Fibroblast of lung (primary cell): ENCODE measurements around the gene HOXB5. TPM values are rescaled to one million over a fixed set of nuclear protein-coding genes. Genes with fewer than 3 reads are reported as not detected.

Experiments used
- DNase-seq, 2 donors: peaks; one replicate each; pipeline versions ENCODE4 v3.0.0 to v3.0.0-alpha.2; 2010; ENCODE audit warnings: low read depth in 2 of 2
- H2AFZ ChIP-seq: 2 replicates; pipeline ENCODE4 v1.5.1; 2012; ENCODE audit warnings: low read length, control low read depth, inconsistent platforms
- H3K27ac ChIP-seq: 2 replicates; pipeline ENCODE4 v1.5.1; 2011; ENCODE audit warnings: low read length, control low read depth; ENCODE audit not compliant: insufficient read depth
- H3K27me3 ChIP-seq: 2 replicates; pipeline ENCODE4 v1.5.1; 2011; ENCODE audit warnings: mild to moderate bottlenecking, low read length; ENCODE audit not compliant: control insufficient read depth, insufficient read depth
- H3K36me3 ChIP-seq: 2 replicates; pipeline ENCODE4 v1.5.1; 2011; ENCODE audit warnings: low read length; ENCODE audit not compliant: control insufficient read depth, insufficient read depth
- H3K4me1 ChIP-seq: 2 replicates; pipeline ENCODE4 v1.5.1; 2011; ENCODE audit warnings: low read length; ENCODE audit not compliant: control insufficient read depth, insufficient read depth; ENCODE audit errors: extremely low read depth
- H3K4me2 ChIP-seq: 2 replicates; pipeline ENCODE4 v1.5.1; 2011; ENCODE audit warnings: low read length, control low read depth; ENCODE audit not compliant: insufficient read depth; ENCODE audit errors: extremely low read depth
- H3K4me3 ChIP-seq, 4 experiments: fragments of 200-600 bp in 1 of 4; sonication (generic) in 1 of 4; replicated peaks in 1 of 4; 2 replicates each; pipeline ENCODE4 v1.5.1; 2011 to 2016; ENCODE audit warnings: low read length in 4 of 4, low read depth in 3 of 4, mild to moderate bottlenecking in 3 of 4, control low read depth in 2 of 4, inconsistent platforms in 1 of 4, mixed read lengths in 1 of 4; ENCODE audit not compliant: insufficient read depth in 1 of 4; ENCODE audit errors: control extremely low read depth in 1 of 4
- H3K79me2 ChIP-seq: 2 replicates; pipeline ENCODE4 v1.5.1; 2012; ENCODE audit warnings: mild to moderate bottlenecking, low read length, inconsistent platforms; ENCODE audit not compliant: control insufficient read depth, insufficient read depth
- H3K9ac ChIP-seq: 2 replicates; pipeline ENCODE4 v1.5.1; 2011; ENCODE audit warnings: mild to moderate bottlenecking, low read length, control low read depth; ENCODE audit not compliant: insufficient read depth
- H3K9me3 ChIP-seq: 2 replicates; pipeline ENCODE4 v1.5.1; 2012; ENCODE audit warnings: low read depth, low read length; ENCODE audit not compliant: control insufficient read depth, insufficient read depth
- H4K20me1 ChIP-seq: 2 replicates; pipeline ENCODE4 v1.5.1; 2011; ENCODE audit warnings: low read length; ENCODE audit not compliant: control insufficient read depth, insufficient read depth; ENCODE audit errors: extremely low read depth
- CTCF ChIP-seq, 2 donors: IDR thresholded peaks in 1 of 2; conservative IDR thresholded peaks in 1 of 2; 1 replicate in 1 of 2; 2 replicates in 1 of 2; pipeline ENCODE4 v1.5.1; 2011 to 2012; ENCODE audit warnings: low read length in 2 of 2, control low read depth in 1 of 2, inconsistent platforms in 1 of 2, low read depth in 1 of 2, mild to moderate bottlenecking in 1 of 2
- EZH2 ChIP-seq: IDR thresholded peaks from 2 replicates; pipeline ENCODE4 v1.5.1; 2012; ENCODE audit warnings: low read length, control low read depth, mild to moderate bottlenecking; ENCODE audit errors: missing control alignments
- polyA plus RNA-seq, 2 donors: library from polyadenylated mRNA; depleted of rRNA in 1 of 2; stranded (reverse) in 1 of 2; unstranded in 1 of 2; fragments of >200 nt; gene quantifications; 2 replicates each; pipeline ENCODE4 v1.2.1, GENCODE V29; 2011 to 2012; ENCODE audit warnings: missing spikeins in 1 of 2
- total RNA-seq: library from RNA; depleted of rRNA; stranded (reverse); fragments of >200 nt; gene quantifications from 2 replicates; pipeline ENCODE4 v1.2.1, GENCODE V29; 2014

HOXB5 gene
- total and polyA plus RNA-seq, 2 donors (not counting 1 experiment from before 2014, with no cell fraction given), result 2.1 to 9.4 TPM

GRCh38 chr17:48555258-48556228 is 38.0 kb downstream of the HOXB5 start:
- Histone ChIP-seq H3K36me3 (peaks cover 19% of the 10 kb centered on the region), H3K4me2 (peak overlapping the region; percentile 100), H3K9me3 (no peaks in the 10 kb centered on the region), H3K79me2 (peaks cover 97% of the 10 kb centered on the region), H4K20me1 (no peaks in the 10 kb centered on the region), H3K4me3 (peak overlapping the region; percentile 68 to 88 (median 78)), H3K4me1 (peaks cover 55% of the 10 kb centered on the region), H3K9ac (peak overlapping the region; percentile 78), H3K27me3 (no peaks in the 10 kb centered on the region), H2AFZ (no peak overlapping the region), H3K27ac (peak overlapping the region; percentile 91)
- DNase-seq, result peak; percentile 99
- no peak for TF ChIP-seq EZH2
- no peak for TF ChIP-seq CTCF (conservative IDR thresholded peaks at IDR 0.05 in 1 of 2, IDR thresholded peaks at IDR 0.05 in 1 of 2; ENCODE audit: low read depth in 1 of 2, low read length in 2 of 2)

- Histone ChIP-seq H2AFZ (no peak overlapping the region), H3K4me1 (peaks cover 55% of the 10 kb centered on the region), H4K20me1 (no peaks in the 10 kb centered on the region), H3K79me2 (peaks cover 97% of the 10 kb centered on the region), H3K27me3 (no peaks in the 10 kb centered on the region), H3K4me2 (peak overlapping the region; percentile 100), H3K4me3 (peak overlapping the region; percentile 68 to 88 (median 78)), H3K9ac (peak overlapping the region; percentile 78), H3K9me3 (no peaks in the 10 kb centered on the region), H3K27ac (peak overlapping the region; percentile 91), H3K36me3 (peaks cover 21% of the 10 kb centered on the region)
- TF ChIP-seq CTCF (conservative IDR thresholded peaks at IDR 0.05 in 1 of 2, IDR thresholded peaks at IDR 0.05 in 1 of 2; ENCODE audit: low read depth in 1 of 2, low read length in 2 of 2), result no peak
- no peak for TF ChIP-seq EZH2
- peak; percentile 34 to 55 for DNase-seq
Measured at GRCh38 chr17:48554412-48555257, 38.9 kb downstream of the HOXB5 start.

GRCh38 chr17:48553826-48554225 is 39.8 kb downstream of the HOXB5 start:
- H3K4me2 ChIP-seq, result peak overlapping the region; percentile 100
- H3K79me2 ChIP-seq, result peaks cover 97% of the 10 kb centered on the region
- H2AFZ ChIP-seq, result no peak overlapping the region
- H3K4me3 ChIP-seq, result peak overlapping the region; percentile 68 to 88 (median 78)
- H3K9ac ChIP-seq, result peak overlapping the region; percentile 78
- no peaks in the 10 kb centered on the region for H4K20me1 ChIP-seq
- H3K36me3 ChIP-seq, result peaks cover 23% of the 10 kb centered on the region
- H3K4me1 ChIP-seq, result peaks cover 53% of the 10 kb centered on the region
- no peaks in the 10 kb centered on the region for H3K9me3 ChIP-seq
- peak; percentile 35 to 52 for DNase-seq
- peak overlapping the region; percentile 91 for H3K27ac ChIP-seq
- TF ChIP-seq CTCF (conservative IDR thresholded peaks at IDR 0.05 in 1 of 2, IDR thresholded peaks at IDR 0.05 in 1 of 2; ENCODE audit: low read depth in 1 of 2, low read length in 2 of 2) (no peak), EZH2 (no peak)
- H3K27me3 ChIP-seq, result no peaks in the 10 kb centered on the region
